CD14-positive monocyte (primary cell): ENCODE results near the gene SLC35G6. TPM values are rescaled to one million over a fixed set of nuclear protein-coding genes. Genes with fewer than 3 reads are reported as not detected.
"Not testable (repeated sequence)": the region's sequence is repeated elsewhere in the genome, so short reads cannot be mapped to it uniquely, and the experiment has no call there.

Source experiments
- DNase-seq, 3 donors: peaks; one replicate each; pipeline ENCODE4 v3.0.0-alpha.2; 2011 to 2022
- H2AFZ ChIP-seq: 2 replicates; pipeline ENCODE4 v1.6.0; 2012; ENCODE audit warnings: mild to moderate bottlenecking, low read depth, low read length, inconsistent platforms; ENCODE audit not compliant: insufficient read depth, poor library complexity, severe bottlenecking
- H3K27ac ChIP-seq, 2 donors: 1 replicate in 1 of 2; 2 replicates in 1 of 2; pipeline ENCODE4 v1.5.1; 2012 to 2013; ENCODE audit warnings: low read length in 2 of 2, control low read depth in 1 of 2, inconsistent platforms in 1 of 2, low read depth in 1 of 2, mild to moderate bottlenecking in 1 of 2
- H3K27me3 ChIP-seq, 2 donors: one replicate each; pipeline versions ENCODE4 v1.6.0 to v1.6.1; 2011 to 2013; ENCODE audit warnings: low read length in 2 of 2; ENCODE audit not compliant: control insufficient read depth in 2 of 2, insufficient read depth in 2 of 2
- H3K36me3 ChIP-seq, 2 donors: replicated peaks in 1 of 2; 1 replicate in 1 of 2; 2 replicates in 1 of 2; pipeline versions ENCODE4 v1.5.1 to v1.6.1; 2012 to 2013; ENCODE audit warnings: low read length in 2 of 2, control low read depth in 1 of 2, inconsistent platforms in 1 of 2, mild to moderate bottlenecking in 1 of 2; ENCODE audit not compliant: insufficient read depth in 2 of 2, control insufficient read depth in 1 of 2
- H3K4me1 ChIP-seq, 2 donors: 1 replicate in 1 of 2; 2 replicates in 1 of 2; pipeline versions ENCODE4 v1.5.1 to v1.6.1; 2012 to 2013; ENCODE audit warnings: low read length in 2 of 2, control low read depth in 1 of 2, inconsistent platforms in 1 of 2, mild to moderate bottlenecking in 1 of 2, moderate library complexity in 1 of 2; ENCODE audit not compliant: insufficient read depth in 2 of 2, control insufficient read depth in 1 of 2
- H3K4me2 ChIP-seq: replicated peaks from 2 replicates; pipeline ENCODE3; 2012; ENCODE audit warnings: low read length, moderate library complexity, mild to moderate bottlenecking; ENCODE audit not compliant: poor library complexity, severe bottlenecking; ENCODE audit errors: extremely low read depth
- H3K4me3 ChIP-seq, 3 experiments: fragments of 200-600 bp in 1 of 3; sonication (generic) in 1 of 3; replicated peaks in 1 of 3; 1 replicate in 2 of 3; 2 replicates in 1 of 3; pipeline ENCODE4 v1.5.1; 2011 to 2013; ENCODE audit warnings: low read length in 3 of 3, mild to moderate bottlenecking in 3 of 3, control low read depth in 2 of 3, low read depth in 2 of 3, inconsistent platforms in 1 of 3, moderate library complexity in 1 of 3
- H3K79me2 ChIP-seq: 2 replicates; pipeline ENCODE4 v1.6.0; 2012; ENCODE audit warnings: mild to moderate bottlenecking, control low read depth, inconsistent platforms, low read length, moderate library complexity; ENCODE audit not compliant: insufficient read depth
- H3K9ac ChIP-seq: 2 replicates; pipeline ENCODE4 v1.6.0; 2017; ENCODE audit warnings: low read length, mild to moderate bottlenecking; ENCODE audit not compliant: insufficient read depth, poor library complexity, severe bottlenecking
- H3K9me3 ChIP-seq, 2 donors: replicated peaks in 1 of 2; 1 replicate in 1 of 2; 2 replicates in 1 of 2; pipeline versions ENCODE4 v1.5.1 to v1.6.1; 2012 to 2013; ENCODE audit warnings: low read length in 2 of 2, control low read depth in 1 of 2; ENCODE audit not compliant: control insufficient read depth in 1 of 2, insufficient read depth in 1 of 2
- H4K20me1 ChIP-seq: 2 replicates; pipeline ENCODE4 v1.6.0; 2012; ENCODE audit warnings: mild to moderate bottlenecking, low read length, control low read depth, moderate library complexity; ENCODE audit not compliant: insufficient read depth
- H3K27ac Mint-ChIP-seq, 7 donors: one replicate each; pipeline ENCODE4 v1.8.0; 2020; ENCODE audit warnings: mild to moderate bottlenecking in 7 of 7, mixed read lengths in 7 of 7, moderate library complexity in 6 of 7, inconsistent platforms in 2 of 7
- H3K27me3 Mint-ChIP-seq, 3 donors: one replicate each; pipeline ENCODE4 v1.8.0; 2021 to 2022; ENCODE audit warnings: low read depth in 3 of 3, mild to moderate bottlenecking in 3 of 3, mixed read lengths in 3 of 3, moderate library complexity in 3 of 3, inconsistent platforms in 1 of 3
- H3K36me3 Mint-ChIP-seq, 2 donors: one replicate each; pipeline ENCODE4 v1.8.0; 2020; ENCODE audit warnings: mixed read lengths in 2 of 2, inconsistent platforms in 1 of 2, mild to moderate bottlenecking in 1 of 2
- H3K4me1 Mint-ChIP-seq: one replicate; pipeline ENCODE4 v1.8.0; 2020; ENCODE audit warnings: mild to moderate bottlenecking, mixed read lengths
- H3K4me3 Mint-ChIP-seq, 2 donors: one replicate each; pipeline ENCODE4 v1.8.0; 2020; ENCODE audit warnings: mild to moderate bottlenecking in 2 of 2, mixed read lengths in 2 of 2, moderate library complexity in 1 of 2
- H3K9me3 Mint-ChIP-seq, 7 donors: one replicate each; pipeline ENCODE4 v1.8.0; 2020 to 2022; ENCODE audit warnings: mixed read lengths in 7 of 7, mild to moderate bottlenecking in 6 of 7, moderate library complexity in 6 of 7, inconsistent platforms in 2 of 7
- WGBS: methylation state at CpG from one replicate; pipeline ENCODE4 v1.1.5; 2013; ENCODE audit warnings: missing lambda C conversion rate; ENCODE audit not compliant: insufficient coverage; 5-methylcytosine and 5-hydroxymethylcytosine counted together
- intact Hi-C, 2 donors: fragments of 100-400 bp; cut with micrococcal nuclease; formaldehyde crosslinking; loops; one replicate each; pipeline versions ENCODE4 v1.15.0 to v1.15.1; 2023
- polyA plus RNA-seq, 3 donors: library from polyadenylated mRNA; depleted of rRNA in 1 of 3; unstranded in 2 of 3; stranded (reverse) in 1 of 3; fragments of 300-500 nt in 2 of 3; fragments of >200 nt in 1 of 3; fragmentation: Illumina TruSeq in 2 of 3; gene quantifications; 1 replicate in 2 of 3; 2 replicates in 1 of 3; pipeline ENCODE4 v1.2.3, GENCODE V29; 2012 to 2021
- TF ChIP-seq, protein P1 (sequence below): fragments of 200-600 bp; IDR thresholded peaks from one replicate; pipeline ENCODE4 v1.8.0; 2022; ENCODE audit warnings: antibody characterized with exemption, mild to moderate bottlenecking

The SLC35G6 gene
- polyA plus RNA-seq, 3 donors: not detected

DNA sequence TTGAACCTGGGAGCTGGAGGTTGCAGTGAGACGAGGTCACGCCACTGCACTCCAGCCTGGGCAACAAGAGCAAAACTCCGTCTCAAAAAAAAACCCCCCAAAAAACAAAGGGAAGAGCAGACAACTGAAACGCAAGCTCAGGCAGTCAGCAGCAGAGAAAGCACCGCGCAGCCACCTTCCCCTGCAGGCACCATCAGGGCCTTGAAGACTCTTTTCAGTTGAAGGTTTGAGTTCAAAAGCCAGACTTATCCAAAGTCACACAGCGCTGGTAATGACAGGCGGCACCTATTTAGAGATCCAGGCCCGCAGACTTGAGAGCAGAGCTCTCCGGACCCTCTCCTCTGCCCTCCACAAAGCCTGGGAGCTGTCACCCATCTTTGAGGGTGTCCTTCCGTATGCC is 13.0 kb upstream of the SLC35G6 start:
- Histone ChIP-seq H4K20me1 (no peaks in the 10 kb centered on the region), H3K4me1 (peaks cover 21 to 28% of the 10 kb centered on the region in 2 donors), H3K9ac (no peak overlapping the region), H2AFZ (no peak overlapping the region), H3K4me3 (no peak overlapping the region), H3K79me2 (peaks cover 28% of the 10 kb centered on the region), H3K36me3 (peaks cover 14 to 20% of the 10 kb centered on the region in 2 donors), H3K4me2 (no peak overlapping the region), H3K27me3 (no peaks in the 10 kb centered on the region), H3K27ac (no peak overlapping the region), H3K9me3 (no peaks in the 10 kb centered on the region)
- intact Hi-C loops: no loop called here
- Mint-ChIP-seq H3K4me1 (peaks cover 26% of the 10 kb centered on the region), H3K27ac (peak overlapping the region in 2 of 7 donors; percentile 32 to 88), H3K9me3 (no peaks in the 10 kb centered on the region), H3K36me3 (peaks cover 18 to 32% of the 10 kb centered on the region in 2 donors), H3K27me3 (no peaks in the 10 kb centered on the region), H3K4me3 (no peak overlapping the region)
- no peak for DNase-seq
- TF ChIP-seq, protein P1, sequence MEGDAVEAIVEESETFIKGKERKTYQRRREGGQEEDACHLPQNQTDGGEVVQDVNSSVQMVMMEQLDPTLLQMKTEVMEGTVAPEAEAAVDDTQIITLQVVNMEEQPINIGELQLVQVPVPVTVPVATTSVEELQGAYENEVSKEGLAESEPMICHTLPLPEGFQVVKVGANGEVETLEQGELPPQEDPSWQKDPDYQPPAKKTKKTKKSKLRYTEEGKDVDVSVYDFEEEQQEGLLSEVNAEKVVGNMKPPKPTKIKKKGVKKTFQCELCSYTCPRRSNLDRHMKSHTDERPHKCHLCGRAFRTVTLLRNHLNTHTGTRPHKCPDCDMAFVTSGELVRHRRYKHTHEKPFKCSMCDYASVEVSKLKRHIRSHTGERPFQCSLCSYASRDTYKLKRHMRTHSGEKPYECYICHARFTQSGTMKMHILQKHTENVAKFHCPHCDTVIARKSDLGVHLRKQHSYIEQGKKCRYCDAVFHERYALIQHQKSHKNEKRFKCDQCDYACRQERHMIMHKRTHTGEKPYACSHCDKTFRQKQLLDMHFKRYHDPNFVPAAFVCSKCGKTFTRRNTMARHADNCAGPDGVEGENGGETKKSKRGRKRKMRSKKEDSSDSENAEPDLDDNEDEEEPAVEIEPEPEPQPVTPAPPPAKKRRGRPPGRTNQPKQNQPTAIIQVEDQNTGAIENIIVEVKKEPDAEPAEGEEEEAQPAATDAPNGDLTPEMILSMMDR: no peak
- 98% methylated on average over 9 of the region's 11 CpGs for WGBS

DNA sequence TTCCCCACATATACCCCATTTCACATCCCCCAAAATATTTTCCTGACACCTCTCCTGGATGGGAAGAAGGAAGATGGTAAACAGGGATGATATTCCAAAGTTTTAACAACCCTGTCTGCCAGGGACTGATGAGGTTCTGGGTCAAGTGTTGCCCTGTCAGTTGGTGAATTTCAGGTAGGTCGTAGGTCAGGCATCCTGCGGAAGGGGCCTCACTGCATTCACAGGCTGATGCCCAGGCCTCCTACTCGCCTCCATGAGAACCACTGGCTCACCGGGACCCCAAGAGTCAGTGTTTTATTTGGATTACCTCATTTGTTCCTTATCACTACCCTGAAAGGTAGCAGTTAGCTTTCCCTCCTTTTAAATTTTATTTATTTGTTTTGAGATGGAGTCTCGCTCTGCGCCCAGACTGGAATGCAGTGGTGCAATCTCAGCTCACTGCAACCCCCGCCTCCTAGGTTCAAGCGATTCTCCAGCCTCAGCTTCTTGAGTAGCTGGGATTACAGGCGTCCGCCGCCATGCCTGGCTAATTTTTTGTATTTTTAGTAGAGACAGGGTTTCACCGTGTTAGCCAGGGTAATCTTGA is 12.3 kb upstream of the SLC35G6 start:
- Mint-ChIP-seq H3K27me3 (no peaks in the 10 kb centered on the region), H3K4me1 (peaks cover 26% of the 10 kb centered on the region), H3K4me3 (no peak overlapping the region), H3K27ac (no peak overlapping the region), H3K9me3 (no peaks in the 10 kb centered on the region), H3K36me3 (peaks cover 12 to 26% of the 10 kb centered on the region in 2 donors)
- 97% methylated on average over 6 of the region's 12 CpGs for WGBS
- no peak overlapping the region for H3K27ac ChIP-seq
- peaks cover 34% of the 10 kb centered on the region for H3K79me2 ChIP-seq
- H3K9me3 ChIP-seq: no peaks in the 10 kb centered on the region
- H3K4me3 ChIP-seq: no peak overlapping the region
- H3K4me1 ChIP-seq: peaks cover 21 to 28% of the 10 kb centered on the region in 2 donors
- H3K4me2 ChIP-seq: no peak overlapping the region
- no peak overlapping the region for H2AFZ ChIP-seq
- no peaks in the 10 kb centered on the region for H4K20me1 ChIP-seq
- TF ChIP-seq, protein P1: no peak
- intact Hi-C loops: no loop called here
- H3K36me3 ChIP-seq: peaks cover 8 to 14% of the 10 kb centered on the region in 2 donors
- DNase-seq: no peak
- no peaks in the 10 kb centered on the region for H3K27me3 ChIP-seq
- H3K9ac ChIP-seq: no peak overlapping the region

DNA sequence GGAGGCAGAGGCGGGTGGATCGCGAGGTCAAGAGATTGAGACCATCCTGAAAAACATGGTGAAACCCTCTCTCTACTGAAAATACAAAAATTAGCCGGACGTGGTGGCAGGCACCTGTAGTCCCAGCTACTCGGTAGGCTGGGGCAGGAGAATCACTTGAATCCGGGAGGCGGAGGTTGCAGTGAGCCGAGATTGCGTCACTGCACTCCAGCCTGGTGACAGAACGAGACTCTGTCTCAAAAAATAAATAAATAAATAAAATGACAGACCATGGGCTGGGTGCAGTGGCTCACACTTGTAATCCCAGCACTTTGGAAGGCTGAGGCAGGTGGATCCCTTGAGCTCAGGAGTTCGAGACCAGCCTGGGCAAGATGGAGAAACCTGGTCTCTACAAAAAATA is 11.4 kb upstream of the SLC35G6 start:
- H3K4me3 ChIP-seq, DNase-seq, H3K9me3 Mint-ChIP-seq, intact Hi-C loops, H4K20me1 ChIP-seq, H3K36me3 ChIP-seq, H3K4me3 Mint-ChIP-seq, H3K27ac ChIP-seq, H3K9me3 ChIP-seq, H3K9ac ChIP-seq, H2AFZ ChIP-seq, H3K27ac Mint-ChIP-seq, H3K27me3 ChIP-seq, H3K4me2 ChIP-seq, H3K27me3 Mint-ChIP-seq: not testable (repeated sequence)
- peaks cover 32% of the 10 kb centered on the region for H3K4me1 Mint-ChIP-seq
- peaks cover 10 to 22% of the 10 kb centered on the region in 2 donors for H3K36me3 Mint-ChIP-seq
- Histone ChIP-seq H3K4me1 (peaks cover 25 to 35% of the 10 kb centered on the region in 2 donors), H3K79me2 (peaks cover 44% of the 10 kb centered on the region)
- 70% methylated on average over 2 of the region's 12 CpGs for WGBS
